Activated T-cell treated with anti-CD3 and anti-CD28 coated beads, Interleukin-2, amount 50 U/mL, for 48 hours (primary cell): ENCODE results near the gene ZNF835.
A peak's percentile ranks its signal among the peaks of the same experiment; 100 is the strongest.

ENCODE experiments used
- DNase-seq, 2 experiments: peaks; one replicate each; pipeline ENCODE4 v3.0.0-alpha.2; 2020

The ZNF835 gene

GRCh38 chr19:56661248-56661647 is 10.3 kb downstream of the ZNF835 start:
- no peak for DNase-seq

GRCh38 chr19:56660381-56661107 is 11.0 kb downstream of the ZNF835 start:
- peak in 1 of 2 experiments; percentile 19 for DNase-seq

- DNase-seq: no peak
Observed at GRCh38 chr19:56654151-56654550, 17.4 kb downstream of the ZNF835 start.

GRCh38 chr19:56643460-56643955 is 28.0 kb downstream of the ZNF835 start:
- no peak for DNase-seq

GRCh38 chr19:56642711-56643459 is 28.7 kb downstream of the ZNF835 start, which contains the start of gene SMIM17:
TSS of gene SMIM17 (plus strand) at chr19:56643159. CDS start at chr19:56645668, 2,509 bp downstream.
- no peak for DNase-seq

- no peak for DNase-seq
Observed at GRCh38 chr19:56639217-56639616, 32.3 kb downstream of the ZNF835 start.

GRCh38 chr19:56637976-56638555 is 33.5 kb downstream of the ZNF835 start:
- DNase-seq: peak; percentile 54 to 63

GRCh38 chr19:56633021-56633420 is 38.5 kb downstream of the ZNF835 start:
- DNase-seq: no peak

- DNase-seq: no peak
Observed at GRCh38 chr19:56625708-56626107, 45.8 kb downstream of the ZNF835 start.

- DNase-seq: no peak
Observed at GRCh38 chr19:56623006-56623405, 48.6 kb downstream of the ZNF835 start.

- DNase-seq: no peak
Observed at GRCh38 chr19:56622374-56622773, 49.2 kb downstream of the ZNF835 start.

- DNase-seq: no peak
Observed at GRCh38 chr19:56619121-56619520, 52.4 kb downstream of the ZNF835 start.

GRCh38 chr19:56617531-56617930 is 54.0 kb downstream of the ZNF835 start:
- DNase-seq: no peak

- DNase-seq: no peak
Observed at GRCh38 chr19:56613639-56614038, 57.9 kb downstream of the ZNF835 start.

GRCh38 chr19:56612737-56613136 is 58.8 kb downstream of the ZNF835 start:
- no peak for DNase-seq
